ENCODE results near the gene RCC2.

RCC2 gene

GRCh38 chr1:17359808-17360207 is 79.7 kb downstream of the RCC2 start:
- no peak for DNase-seq (ENCODE audit: low read depth)
- no peak overlapping the region for H3K4me3 ChIP-seq (ENCODE audit: low read length)
- TF ChIP-seq CTCF (conservative IDR thresholded peaks at IDR 0.05; ENCODE audit: low read length) = no peak

- H3K4me3 ChIP-seq (ENCODE audit: low read length) = no peak overlapping the region
- no peak for TF ChIP-seq CTCF (conservative IDR thresholded peaks at IDR 0.05; ENCODE audit: low read length)
Measured at GRCh38 chr1:17359031-17359430, 80.4 kb downstream of the RCC2 start.

GRCh38 chr1:17358557-17358956 is 80.9 kb downstream of the RCC2 start:
- no peak overlapping the region for H3K4me3 ChIP-seq (ENCODE audit: low read length)
- TF ChIP-seq CTCF (conservative IDR thresholded peaks at IDR 0.05; ENCODE audit: low read length) = no peak
- no peak for DNase-seq (ENCODE audit: low read depth)

More at GRCh38 chr1:17359031-17359430, 80.4 kb downstream of the RCC2 start:
- DNase-seq (ENCODE audit: low read depth) = no peak

Data from AG10803 (cell line).